PFSK-1 (cell line): ENCODE results near the gene GDF7.

Source experiments
- FOXP2 ChIP-seq: optimal IDR thresholded peaks from 2 replicates; pipeline ENCODE3; 2011; ENCODE audit warnings: borderline replicate concordance, control low read depth, inconsistent platforms; ENCODE audit not compliant: insufficient read depth; ENCODE audit errors: extremely low read length, extremely low read depth
- POLR2AphosphoS5 ChIP-seq: IDR thresholded peaks from 2 replicates; pipeline ENCODE4 v1.6.1; 2012; ENCODE audit warnings: low read depth, mild to moderate bottlenecking, control low read depth, low read length, moderate library complexity
- REST ChIP-seq, 2 experiments: IDR thresholded peaks; 2 replicates each; pipeline versions ENCODE4 v1.6.1 to v1.8.0; 2011 to 2012; ENCODE audit warnings: low read depth in 2 of 2, low read length in 2 of 2, control low read depth in 1 of 2, inconsistent platforms in 1 of 2, mild to moderate bottlenecking in 1 of 2, moderate library complexity in 1 of 2; ENCODE audit not compliant: insufficient read depth in 1 of 2
- SIN3A ChIP-seq: IDR thresholded peaks from 2 replicates; pipeline ENCODE4 v1.6.1; 2012; ENCODE audit warnings: mild to moderate bottlenecking, low read length, moderate library complexity, borderline replicate concordance; ENCODE audit not compliant: insufficient read depth
- TAF1 ChIP-seq: IDR thresholded peaks from 2 replicates; pipeline ENCODE4 v1.6.1; 2012; ENCODE audit warnings: low read length, control low read depth, borderline replicate concordance; ENCODE audit not compliant: insufficient read depth

- no peak for TF ChIP-seq SIN3A
- TF ChIP-seq REST (IDR thresholded peaks at IDR 0.05; ENCODE audit: insufficient read depth in 1 of 2, low read depth in 2 of 2, low read length in 2 of 2) = no peak
- no peak for TF ChIP-seq FOXP2
- no peak for TF ChIP-seq POLR2AphosphoS5
- no peak for TF ChIP-seq TAF1
These were observed 33.0 kb upstream of the GDF7 start for GRCh38 chr2:20633794-20634506.
